ENCODE data around the gene EEIG1.

The EEIG1 gene

DNA sequence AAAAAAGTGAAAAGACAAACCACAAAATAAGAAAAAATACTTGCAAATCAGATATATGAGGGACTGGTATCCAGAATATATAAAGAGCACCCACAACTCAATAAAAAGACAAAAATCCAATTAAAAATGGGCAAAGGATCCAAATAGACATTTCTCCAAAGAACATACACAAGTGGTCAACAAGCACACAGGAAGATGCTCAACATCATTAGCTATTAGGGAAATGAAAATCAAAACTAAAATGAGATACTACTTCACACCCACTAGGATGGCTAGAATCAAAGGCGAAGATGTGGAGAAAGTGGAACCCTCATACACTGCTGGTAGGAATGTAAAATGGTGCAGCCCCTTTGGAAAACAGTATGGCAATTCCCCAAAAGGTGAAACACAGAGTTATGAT lies 22.1 kb downstream of the EEIG1 start:
- DNase-seq = no peak

- peak; percentile 66 for DNase-seq
Measured at GRCh38 chr9:127955294-127956015, 25.3 kb downstream of the EEIG1 start.

DNA sequence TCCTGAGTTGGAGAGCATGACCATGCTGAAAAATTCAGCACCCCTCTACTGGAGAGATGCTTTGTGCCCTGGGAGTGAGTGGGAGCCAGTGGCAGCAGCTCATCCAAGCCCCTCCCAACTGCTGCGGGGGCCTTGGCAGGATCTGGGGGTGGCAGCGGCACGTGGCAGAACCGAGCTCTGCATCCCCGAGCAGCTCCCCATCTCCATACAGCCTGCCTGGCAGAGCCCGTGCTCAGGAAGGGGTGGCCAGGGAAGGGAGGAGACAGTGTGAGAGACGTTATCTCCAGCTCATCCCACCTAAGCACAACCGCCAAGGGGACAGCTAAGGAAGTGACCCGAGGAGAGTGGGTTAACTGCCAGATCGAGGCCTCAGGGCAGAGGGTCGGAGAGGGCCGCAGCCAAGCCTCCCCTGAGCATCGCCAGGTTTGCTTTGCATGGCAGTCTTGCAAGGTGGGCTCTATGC lies 25.9 kb downstream of the EEIG1 start:
- no peak for DNase-seq

DNA sequence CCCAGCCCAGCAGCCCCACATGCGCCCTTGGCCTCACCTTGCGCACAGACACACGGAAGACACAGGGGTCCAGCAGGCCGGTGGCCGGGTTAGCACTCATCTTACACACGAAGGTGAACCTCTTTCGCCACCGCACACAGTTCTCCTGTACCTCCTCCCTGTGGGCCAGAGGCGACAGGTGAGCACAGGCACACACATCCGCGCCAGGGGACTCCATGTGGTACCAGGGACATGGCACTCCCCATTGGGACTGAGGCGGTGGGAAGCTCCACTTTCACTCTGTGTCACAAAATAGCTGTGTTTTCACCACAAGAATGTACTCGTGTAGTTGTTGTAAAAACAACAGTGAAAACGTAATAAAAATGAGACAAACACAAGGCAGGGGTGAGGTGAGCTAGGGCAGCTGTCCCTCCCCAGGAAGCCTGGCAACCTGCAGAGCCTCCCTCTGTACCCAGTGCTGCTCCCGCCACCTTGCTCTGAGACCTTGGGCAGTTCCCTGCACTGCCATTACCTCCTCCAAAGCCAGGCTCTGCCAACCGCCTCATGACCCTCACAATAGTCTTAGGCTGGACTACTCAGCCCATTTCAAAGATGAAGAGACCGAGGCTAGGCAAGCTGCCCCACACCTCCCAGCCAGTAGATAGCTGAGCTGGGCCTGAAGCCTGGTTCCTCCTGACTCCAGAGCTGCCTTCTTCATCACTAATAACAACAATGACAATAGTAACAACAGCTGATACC lies 26.9 kb downstream of the EEIG1 start:
- DNase-seq = no peak

- no peak for DNase-seq
Measured at GRCh38 chr9:127953154-127953553, 27.6 kb downstream of the EEIG1 start.

- no peak for DNase-seq
Measured at GRCh38 chr9:127950513-127951289, 30.1 kb downstream of the EEIG1 start.

GRCh38 chr9:127949827-127950512 lies 30.8 kb downstream of the EEIG1 start:
- DNase-seq = no peak

DNA sequence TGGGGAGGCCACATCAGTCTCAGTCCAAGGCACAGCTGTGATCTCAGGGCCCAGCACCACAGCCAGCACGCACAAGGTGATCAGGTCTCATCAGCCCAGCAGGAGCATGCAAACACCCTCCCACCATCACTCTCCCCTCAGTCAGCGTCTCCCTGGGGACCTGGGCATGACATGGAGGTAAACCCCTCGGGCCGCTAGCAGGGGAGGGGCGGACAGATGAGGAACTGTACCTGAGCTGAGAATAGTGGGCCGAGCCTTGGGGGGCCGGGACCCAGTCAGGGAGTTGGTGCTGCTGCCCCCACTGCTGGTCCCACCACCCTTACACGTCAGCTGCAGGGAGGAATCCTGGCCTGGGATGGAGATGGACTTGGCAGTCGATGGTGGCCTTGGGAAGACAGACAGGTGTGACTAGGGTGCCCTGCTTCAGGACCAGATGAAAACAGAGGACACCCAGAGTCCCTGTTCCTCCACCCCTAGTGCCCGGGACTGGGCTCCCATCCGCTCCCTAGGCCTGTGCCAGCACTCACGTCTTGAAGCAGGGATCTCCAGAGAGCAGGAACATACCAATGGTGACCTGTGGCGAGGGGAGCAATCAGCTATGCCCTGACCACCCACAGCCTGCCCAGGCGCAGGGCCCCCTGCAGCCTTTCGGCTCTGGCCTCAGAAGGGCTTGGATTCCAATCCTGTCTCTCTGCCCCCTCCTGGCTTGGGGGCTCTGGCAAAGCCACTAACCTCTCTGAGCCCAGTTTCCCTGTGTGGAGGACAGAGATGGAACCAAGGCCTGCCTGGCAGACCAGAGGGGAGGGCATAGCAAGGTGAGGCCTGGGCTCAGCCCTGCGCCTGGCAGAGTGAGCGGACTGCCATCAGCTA lies 32.7 kb downstream of the EEIG1 start:
- DNase-seq = no peak

DNA sequence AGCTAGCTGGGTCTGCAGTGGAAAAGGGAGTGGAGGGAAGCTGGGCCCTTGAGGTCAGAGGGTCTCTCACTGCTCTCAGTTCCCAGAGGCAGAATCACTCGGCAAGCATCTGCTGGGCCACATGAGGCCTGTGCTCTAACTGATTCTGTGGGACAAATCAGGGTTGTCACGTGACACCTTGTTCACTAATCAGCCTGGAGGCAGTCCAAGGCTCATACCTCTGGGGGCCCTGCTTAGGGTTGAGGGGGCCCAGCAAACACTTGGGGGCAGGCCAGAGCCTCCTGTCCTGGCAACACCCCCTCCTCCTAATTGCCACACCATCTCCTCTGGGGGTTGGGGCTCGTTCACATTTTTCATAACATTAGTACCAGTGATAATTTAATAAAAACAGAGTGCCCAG lies 34.1 kb downstream of the EEIG1 start:
- no peak for DNase-seq

- no peak for DNase-seq
Measured at GRCh38 chr9:127945942-127946341, 34.8 kb downstream of the EEIG1 start.

DNA sequence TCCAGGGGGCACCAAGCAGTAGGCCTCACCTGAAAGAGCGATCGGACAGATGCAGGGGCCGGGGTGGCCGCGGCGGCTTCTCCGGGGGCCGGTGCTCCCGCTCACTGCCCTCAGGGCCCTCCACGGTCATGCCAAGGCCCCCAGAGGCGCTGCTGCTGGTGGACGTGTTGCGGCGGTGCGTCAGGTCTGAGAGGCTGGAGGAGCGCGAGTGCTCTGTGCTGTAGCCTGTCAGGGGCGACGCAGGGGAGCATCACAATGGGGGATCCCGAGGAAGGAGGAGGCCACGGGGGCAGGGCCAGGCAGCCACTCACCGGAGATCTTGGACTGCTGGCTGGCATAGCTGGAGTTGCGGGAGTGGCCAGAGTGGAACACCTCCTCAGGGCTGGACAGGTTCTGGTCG lies 35.5 kb downstream of the EEIG1 start:
- no peak for DNase-seq

GRCh38 chr9:127944586-127945218 lies 36.1 kb downstream of the EEIG1 start:
- no peak for DNase-seq

- peak; percentile 60 for DNase-seq
Measured at GRCh38 chr9:127943731-127944144, 37.1 kb downstream of the EEIG1 start.

- no peak for DNase-seq
Measured at GRCh38 chr9:127943011-127943662, 37.7 kb downstream of the EEIG1 start.

DNA sequence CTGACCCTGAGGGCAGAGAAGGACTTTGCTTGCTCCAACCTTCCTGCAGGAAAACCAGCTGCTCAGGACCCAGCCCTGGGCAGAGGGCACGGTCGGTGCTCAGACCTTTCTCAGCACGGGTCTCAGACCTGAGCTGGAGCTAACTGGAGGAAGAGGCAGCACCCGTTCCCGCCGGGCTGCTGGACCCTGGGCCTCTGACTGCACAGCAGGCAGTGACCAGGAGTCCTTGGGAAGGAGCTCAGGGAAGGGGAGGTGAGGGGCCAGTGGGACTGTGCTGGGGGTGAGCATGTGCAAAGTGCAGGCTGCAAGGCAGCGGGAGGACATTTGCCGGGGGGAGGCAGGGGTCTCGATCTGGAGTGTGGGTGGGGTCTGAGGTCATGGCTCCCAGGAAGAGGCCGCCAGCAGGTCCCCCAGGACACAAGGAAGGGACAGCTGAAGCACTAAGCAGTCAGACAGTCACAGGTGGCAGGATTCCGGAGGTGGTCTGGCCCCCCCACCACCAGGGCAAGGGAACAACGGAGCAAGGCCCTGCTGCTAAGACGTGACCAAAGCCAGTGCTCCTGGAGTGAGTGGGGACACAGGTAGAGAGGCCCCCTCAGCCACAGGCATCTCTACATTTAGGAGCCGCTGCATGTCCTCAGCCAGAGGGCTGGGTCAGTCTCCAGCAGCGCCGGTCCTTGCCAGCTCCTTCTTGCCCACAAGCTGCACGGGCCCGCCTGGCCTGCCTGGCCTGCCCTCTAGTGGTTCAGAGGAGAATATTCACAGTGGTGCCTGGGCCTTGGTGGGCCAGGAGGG lies 38.4 kb downstream of the EEIG1 start:
- no peak for DNase-seq

GRCh38 chr9:127941961-127942215 lies 38.9 kb downstream of the EEIG1 start:
- DNase-seq = no peak

DNA sequence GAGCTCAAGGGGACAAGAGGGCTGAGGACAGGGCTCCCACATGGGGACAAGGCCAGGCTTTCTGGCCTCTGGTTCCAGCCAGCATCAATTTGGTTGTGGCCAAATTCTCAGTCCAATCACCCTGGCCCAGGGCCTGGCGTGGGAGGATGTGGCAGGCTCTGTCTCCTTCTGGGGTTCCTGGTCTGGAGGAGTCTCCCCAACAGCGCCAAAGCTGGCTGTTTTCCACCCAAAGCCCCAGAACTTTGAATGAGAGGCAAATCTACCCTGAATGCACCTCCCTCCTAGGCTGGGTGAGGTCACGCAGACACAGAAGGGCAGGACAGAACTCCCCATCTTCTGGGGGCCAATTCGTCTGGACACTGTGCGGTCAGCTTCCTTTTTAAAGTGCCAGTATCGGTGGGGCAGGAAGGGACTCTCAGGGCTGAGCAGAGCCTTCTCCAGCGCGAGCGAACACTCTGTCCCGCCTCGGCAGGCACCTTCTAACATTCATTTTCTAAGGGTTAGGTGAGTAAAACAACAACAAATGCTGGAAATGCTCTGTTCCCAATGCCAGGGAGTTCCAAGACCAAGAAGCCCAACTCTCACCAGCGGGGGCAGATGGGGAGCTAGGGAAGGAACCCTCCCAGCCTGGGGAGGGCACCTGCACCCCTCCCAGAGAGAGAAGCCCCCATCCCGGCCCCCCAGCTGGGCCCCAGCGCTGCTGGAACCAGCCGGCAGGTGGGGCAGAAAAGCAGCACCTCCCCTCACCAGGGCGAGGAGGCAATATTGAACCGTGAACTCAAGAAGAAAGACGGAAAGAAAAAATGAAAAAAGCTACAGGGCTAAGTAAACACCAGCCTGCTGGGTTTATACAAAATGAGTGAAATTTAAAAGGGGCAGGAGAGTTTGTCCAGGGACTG lies 39.5 kb downstream of the EEIG1 start:
- no peak for DNase-seq

DNA sequence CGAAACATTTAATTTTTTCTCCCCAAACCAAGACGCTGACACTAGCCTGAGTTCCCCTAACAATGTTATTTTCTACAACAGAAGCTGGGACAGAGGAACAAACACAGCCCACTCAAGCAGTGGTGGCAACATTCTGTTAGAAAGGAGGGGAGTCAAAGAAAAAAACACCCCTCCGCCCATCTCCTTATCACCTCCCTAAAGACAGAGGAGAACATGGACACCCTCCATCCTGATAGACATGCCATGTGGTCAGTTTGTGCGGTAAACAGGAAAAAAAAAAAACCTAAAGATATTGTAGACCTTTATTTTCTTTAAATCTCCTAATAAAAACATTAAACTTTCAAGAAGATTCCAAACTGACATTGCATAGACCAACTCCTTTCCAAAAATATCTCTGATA lies 40.2 kb downstream of the EEIG1 start:
- no peak for DNase-seq

- no peak for DNase-seq
Measured at GRCh38 chr9:127938298-127938690, 42.5 kb downstream of the EEIG1 start.
